Measurements from ENCODE around the gene S1PR5.

S1PR5 gene

GRCh38 chr19:10544753-10545251, 27.6 kb upstream of the S1PR5 start:
- no peak overlapping the region for H3K14ac ChIP-seq (ENCODE audit: low read length in 2 of 2)
- no peak overlapping the region for H2BK15ac ChIP-seq (ENCODE audit: low read depth, poor library complexity, severe bottlenecking)
- peaks cover 16 to 21% of the 10 kb centered on the region in 2 experiments for H3K36me3 ChIP-seq (ENCODE audit: control insufficient read depth in 1 of 2, insufficient read depth in 2 of 2, low read depth in 1 of 2, low read length in 2 of 2)
- DNase-seq: no peak
- no peak overlapping the region for H2BK5ac ChIP-seq (ENCODE audit: low read depth, low read length, poor library complexity, severe bottlenecking)
- H4K91ac ChIP-seq (ENCODE audit: low read length): no peak overlapping the region
- peak overlapping the region; percentile 62 for H3K4me2 ChIP-seq (ENCODE audit: low read length, poor library complexity, severe bottlenecking)
- H3K4me1 ChIP-seq (ENCODE audit: control insufficient read depth, insufficient read depth, low read depth, low read length): peaks cover 14% of the 10 kb centered on the region
- peak overlapping the region; percentile 90 for H3K9ac ChIP-seq (ENCODE audit: low read length)
- no peak overlapping the region for H4K8ac ChIP-seq (ENCODE audit: low read length)
- peaks cover 21% of the 10 kb centered on the region for H3K79me1 ChIP-seq (replicated peaks; ENCODE audit: low read length, poor library complexity, severe bottlenecking)
- WGBS: 82% methylated on average over 20 of the region's 23 CpGs
- no peak overlapping the region for H3K23ac ChIP-seq (ENCODE audit: low read length in 2 of 2)
- no peak overlapping the region for H3K18ac ChIP-seq (ENCODE audit: low read depth in 1 of 2, low read length in 2 of 2)
- H3K27ac ChIP-seq (ENCODE audit: low read length, poor library complexity, severe bottlenecking): no peak overlapping the region
- no peak overlapping the region for H3K4ac ChIP-seq (ENCODE audit: low read depth in 1 of 2, low read length in 2 of 2)
- no peak overlapping the region for H2AK5ac ChIP-seq (ENCODE audit: low read length, severe bottlenecking)
- H2BK120ac ChIP-seq (ENCODE audit: low read depth, low read length): no peak overlapping the region
- H3K9me3 ChIP-seq (ENCODE audit: control insufficient read depth, low read length): no peaks in the 10 kb centered on the region
- no peak overlapping the region for H2BK12ac ChIP-seq (ENCODE audit: low read length in 2 of 2)
- H3K27me3 ChIP-seq (ENCODE audit: control insufficient read depth in 1 of 2, insufficient read depth in 1 of 2, low read length in 2 of 2): peaks cover 0 to 8% of the 10 kb centered on the region in 2 experiments
- peak overlapping the region in 1 of 2 experiments; percentile 89 for H3K4me3 ChIP-seq (ENCODE audit: insufficient read depth in 1 of 2, low read depth in 1 of 2, low read length in 2 of 2)
- H2AFZ ChIP-seq (ENCODE audit: low read depth, low read length): no peak overlapping the region

- DNase-seq: peak; percentile 28
- Histone ChIP-seq H2AFZ (ENCODE audit: low read depth, low read length) (peak overlapping the region; percentile 2), H3K4me3 (ENCODE audit: insufficient read depth in 1 of 2, low read depth in 1 of 2, low read length in 2 of 2) (peak overlapping the region; percentile 73 to 89), H3K18ac (ENCODE audit: low read depth in 1 of 2, low read length in 2 of 2) (peak overlapping the region in 1 of 2 experiments; percentile 85), H2BK12ac (ENCODE audit: low read length in 2 of 2) (no peak overlapping the region), H3K4me1 (ENCODE audit: control insufficient read depth, insufficient read depth, low read depth, low read length) (peaks cover 14% of the 10 kb centered on the region), H3K27me3 (ENCODE audit: control insufficient read depth in 1 of 2, insufficient read depth in 1 of 2, low read length in 2 of 2) (peaks cover under 1 to 8% of the 10 kb centered on the region in 2 experiments), H3K4ac (ENCODE audit: low read depth in 1 of 2, low read length in 2 of 2) (peak overlapping the region in 1 of 2 experiments; percentile 30), H3K36me3 (ENCODE audit: control insufficient read depth in 1 of 2, insufficient read depth in 2 of 2, low read depth in 1 of 2, low read length in 2 of 2) (peaks cover 12 to 17% of the 10 kb centered on the region in 2 experiments), H3K23ac (ENCODE audit: low read length in 2 of 2) (no peak overlapping the region), H4K8ac (ENCODE audit: low read length) (peak overlapping the region; percentile 66), H2AK5ac (ENCODE audit: low read length, severe bottlenecking) (no peak overlapping the region), H3K79me1 (replicated peaks; ENCODE audit: low read length, poor library complexity, severe bottlenecking) (peaks cover 21% of the 10 kb centered on the region), H2BK120ac (ENCODE audit: low read depth, low read length) (peak overlapping the region; percentile 55), H3K27ac (ENCODE audit: low read length, poor library complexity, severe bottlenecking) (no peak overlapping the region), H4K91ac (ENCODE audit: low read length) (no peak overlapping the region), H3K14ac (ENCODE audit: low read length in 2 of 2) (no peak overlapping the region), H2BK5ac (ENCODE audit: low read depth, low read length, poor library complexity, severe bottlenecking) (no peak overlapping the region), H2BK15ac (ENCODE audit: low read depth, poor library complexity, severe bottlenecking) (peak overlapping the region; percentile 35), H3K4me2 (ENCODE audit: low read length, poor library complexity, severe bottlenecking) (peak overlapping the region; percentile 62), H3K9ac (ENCODE audit: low read length) (peak overlapping the region; percentile 90), H3K9me3 (ENCODE audit: control insufficient read depth, low read length) (no peaks in the 10 kb centered on the region)
- 29% methylated on average over 22 of the region's 22 CpGs for WGBS
Measured at GRCh38 chr19:10544242-10544752, 27.1 kb upstream of the S1PR5 start.

GRCh38 chr19:10543420-10544241, 26.4 kb upstream of the S1PR5 start, which contains the start of gene ATG4D:
TSS of gene ATG4D (plus strand) at chr19:10543904. CDS start at chr19:10544091, 187 bp downstream.
- no peak within 1 kb of the TSS for H2AK5ac ChIP-seq (ENCODE audit: low read length, severe bottlenecking)
- H2AFZ ChIP-seq (ENCODE audit: low read depth, low read length): peak within 1 kb of the TSS; percentile 10
- H3K23ac ChIP-seq (ENCODE audit: low read length in 2 of 2): no peak within 1 kb of the TSS
- H3K4ac ChIP-seq (ENCODE audit: low read depth in 1 of 2, low read length in 2 of 2): peak within 1 kb of the TSS; percentile 30 to 60
- peak; percentile 71 for DNase-seq
- peak within 1 kb of the TSS; percentile 55 for H2BK120ac ChIP-seq (ENCODE audit: low read depth, low read length)
- peaks cover 14% of the 10 kb centered on the region for H3K4me1 ChIP-seq (ENCODE audit: control insufficient read depth, insufficient read depth, low read depth, low read length)
- peak within 1 kb of the TSS; percentile 90 for H3K9ac ChIP-seq (ENCODE audit: low read length)
- peaks cover 18% of the 10 kb centered on the region for H3K79me1 ChIP-seq (replicated peaks; ENCODE audit: low read length, poor library complexity, severe bottlenecking)
- H2BK15ac ChIP-seq (ENCODE audit: low read depth, poor library complexity, severe bottlenecking): peak within 1 kb of the TSS; percentile 35
- peaks cover 3 to 13% of the 10 kb centered on the region in 2 experiments for H3K27me3 ChIP-seq (ENCODE audit: control insufficient read depth in 1 of 2, insufficient read depth in 1 of 2, low read length in 2 of 2)
- H3K27ac ChIP-seq (ENCODE audit: low read length, poor library complexity, severe bottlenecking): no peak within 1 kb of the TSS
- H3K4me3 ChIP-seq (ENCODE audit: insufficient read depth in 1 of 2, low read depth in 1 of 2, low read length in 2 of 2): peak within 1 kb of the TSS; percentile 73 to 89
- H4K91ac ChIP-seq (ENCODE audit: low read length): peak within 1 kb of the TSS; percentile 47
- H3K14ac ChIP-seq (ENCODE audit: low read length in 2 of 2): no peak within 1 kb of the TSS
- H3K4me2 ChIP-seq (ENCODE audit: low read length, poor library complexity, severe bottlenecking): peak within 1 kb of the TSS; percentile 87
- no peaks in the 10 kb centered on the region for H3K9me3 ChIP-seq (ENCODE audit: control insufficient read depth, low read length)
- peak within 1 kb of the TSS in 1 of 2 experiments; percentile 68 for H2BK12ac ChIP-seq (ENCODE audit: low read length in 2 of 2)
- H3K36me3 ChIP-seq (ENCODE audit: control insufficient read depth in 1 of 2, insufficient read depth in 2 of 2, low read depth in 1 of 2, low read length in 2 of 2): peaks cover 11 to 13% of the 10 kb centered on the region in 2 experiments
- H4K8ac ChIP-seq (ENCODE audit: low read length): peak within 1 kb of the TSS; percentile 66
- H3K18ac ChIP-seq (ENCODE audit: low read depth in 1 of 2, low read length in 2 of 2): peak within 1 kb of the TSS; percentile 83 to 85
- H2BK5ac ChIP-seq (ENCODE audit: low read depth, low read length, poor library complexity, severe bottlenecking): no peak within 1 kb of the TSS
- 3% methylated on average over 55 of the region's 79 CpGs for WGBS

- DNase-seq: no peak
- Histone ChIP-seq H3K18ac (ENCODE audit: low read depth in 1 of 2, low read length in 2 of 2) (no peak overlapping the region), H3K36me3 (ENCODE audit: control insufficient read depth in 1 of 2, insufficient read depth in 2 of 2, low read depth in 1 of 2, low read length in 2 of 2) (peaks cover 7 to 8% of the 10 kb centered on the region in 2 experiments), H2AK5ac (ENCODE audit: low read length, severe bottlenecking) (no peak overlapping the region), H3K9me3 (ENCODE audit: control insufficient read depth, low read length) (no peaks in the 10 kb centered on the region), H2BK5ac (ENCODE audit: low read depth, low read length, poor library complexity, severe bottlenecking) (no peak overlapping the region), H3K79me1 (replicated peaks; ENCODE audit: low read length, poor library complexity, severe bottlenecking) (peaks cover 12% of the 10 kb centered on the region), H2AFZ (ENCODE audit: low read depth, low read length) (no peak overlapping the region), H3K4me1 (ENCODE audit: control insufficient read depth, insufficient read depth, low read depth, low read length) (peaks cover 14% of the 10 kb centered on the region), H3K4ac (ENCODE audit: low read depth in 1 of 2, low read length in 2 of 2) (no peak overlapping the region), H2BK120ac (ENCODE audit: low read depth, low read length) (no peak overlapping the region), H3K27ac (ENCODE audit: low read length, poor library complexity, severe bottlenecking) (no peak overlapping the region), H3K27me3 (ENCODE audit: control insufficient read depth in 1 of 2, insufficient read depth in 1 of 2, low read length in 2 of 2) (peaks cover 5 to 19% of the 10 kb centered on the region in 2 experiments), H3K4me2 (ENCODE audit: low read length, poor library complexity, severe bottlenecking) (peak overlapping the region; percentile 87), H3K9ac (ENCODE audit: low read length) (no peak overlapping the region), H2BK15ac (ENCODE audit: low read depth, poor library complexity, severe bottlenecking) (no peak overlapping the region), H3K23ac (ENCODE audit: low read length in 2 of 2) (no peak overlapping the region), H4K91ac (ENCODE audit: low read length) (no peak overlapping the region), H4K8ac (ENCODE audit: low read length) (no peak overlapping the region), H3K14ac (ENCODE audit: low read length in 2 of 2) (no peak overlapping the region), H3K4me3 (ENCODE audit: insufficient read depth in 1 of 2, low read depth in 1 of 2, low read length in 2 of 2) (peak overlapping the region in 1 of 2 experiments; percentile 89), H2BK12ac (ENCODE audit: low read length in 2 of 2) (no peak overlapping the region)
- WGBS: 83% methylated on average over 8 of the region's 8 CpGs
Measured at GRCh38 chr19:10543059-10543419, 25.8 kb upstream of the S1PR5 start.
